Measurements from ENCODE around the gene DLST.

DNA sequence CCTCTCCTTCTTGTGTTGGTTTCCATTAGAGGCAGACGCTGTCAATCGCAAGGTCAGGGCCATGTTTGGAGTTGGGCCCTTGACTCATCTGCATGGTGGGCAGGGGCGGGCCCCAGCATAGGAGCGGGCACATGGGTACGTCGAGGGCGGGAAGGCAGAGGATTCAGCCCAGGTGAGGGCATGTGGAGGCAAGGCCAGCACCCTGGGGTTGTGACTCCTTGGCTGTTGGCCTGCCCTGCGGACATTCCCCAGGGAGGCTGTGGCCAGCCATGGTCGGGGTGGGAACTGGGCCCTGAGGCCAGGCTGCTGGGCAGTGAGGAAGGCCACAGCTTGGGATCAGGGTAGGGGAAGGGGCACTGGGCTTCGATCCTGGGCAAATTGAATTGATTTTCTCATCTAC lies 31.1 kb downstream of the DLST start:
- TF ChIP-seq, protein P1, sequence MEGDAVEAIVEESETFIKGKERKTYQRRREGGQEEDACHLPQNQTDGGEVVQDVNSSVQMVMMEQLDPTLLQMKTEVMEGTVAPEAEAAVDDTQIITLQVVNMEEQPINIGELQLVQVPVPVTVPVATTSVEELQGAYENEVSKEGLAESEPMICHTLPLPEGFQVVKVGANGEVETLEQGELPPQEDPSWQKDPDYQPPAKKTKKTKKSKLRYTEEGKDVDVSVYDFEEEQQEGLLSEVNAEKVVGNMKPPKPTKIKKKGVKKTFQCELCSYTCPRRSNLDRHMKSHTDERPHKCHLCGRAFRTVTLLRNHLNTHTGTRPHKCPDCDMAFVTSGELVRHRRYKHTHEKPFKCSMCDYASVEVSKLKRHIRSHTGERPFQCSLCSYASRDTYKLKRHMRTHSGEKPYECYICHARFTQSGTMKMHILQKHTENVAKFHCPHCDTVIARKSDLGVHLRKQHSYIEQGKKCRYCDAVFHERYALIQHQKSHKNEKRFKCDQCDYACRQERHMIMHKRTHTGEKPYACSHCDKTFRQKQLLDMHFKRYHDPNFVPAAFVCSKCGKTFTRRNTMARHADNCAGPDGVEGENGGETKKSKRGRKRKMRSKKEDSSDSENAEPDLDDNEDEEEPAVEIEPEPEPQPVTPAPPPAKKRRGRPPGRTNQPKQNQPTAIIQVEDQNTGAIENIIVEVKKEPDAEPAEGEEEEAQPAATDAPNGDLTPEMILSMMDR (IDR thresholded peaks at IDR 0.05): no peak
- TF ChIP-seq ZFX (IDR thresholded peaks at IDR 0.05; ENCODE audit: borderline replicate concordance): no peak
